Raji (cell line): ENCODE measurements around the gene PDE4D.

Experiments
- POLR2A ChIP-seq: IDR thresholded peaks from 2 replicates; pipeline ENCODE4 v1.6.1; 2011; ENCODE audit warnings: low read depth, low read length, control low read depth; ENCODE audit not compliant: insufficient read depth

PDE4D gene

DNA sequence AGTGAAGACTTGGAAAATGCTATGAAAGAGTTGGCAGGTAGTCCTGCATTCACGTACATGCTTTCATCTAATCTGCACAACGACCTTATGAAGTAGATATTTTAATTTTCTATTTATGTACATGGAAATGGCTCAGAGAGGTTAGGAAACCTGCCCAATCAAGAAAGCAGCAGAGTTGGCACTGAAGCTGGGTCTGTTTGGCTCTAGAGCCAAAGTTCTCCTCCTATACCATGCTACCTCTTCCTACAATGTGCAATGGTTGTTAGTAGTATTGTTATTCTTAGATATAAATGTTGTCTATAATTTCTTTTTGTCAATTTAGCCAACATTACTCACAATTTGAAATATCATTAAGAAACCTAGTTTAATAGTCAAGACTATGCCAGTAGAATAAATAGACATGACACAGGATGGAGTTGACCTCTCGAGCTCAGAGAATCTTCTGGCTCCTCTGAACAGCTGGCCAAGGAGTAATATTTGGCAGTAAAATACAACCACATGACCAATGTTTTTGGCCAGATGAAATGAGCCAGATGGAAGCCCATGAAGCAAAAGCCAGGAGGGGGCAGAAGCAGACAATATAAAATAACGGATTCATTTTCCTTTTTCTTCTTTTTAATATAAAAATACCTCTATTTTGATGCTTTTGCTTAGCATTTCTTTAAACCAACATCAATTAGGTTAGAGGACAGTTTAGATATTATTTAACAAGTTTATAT lies 542.3 kb downstream of the PDE4D start:
- no peak for TF ChIP-seq POLR2A

DNA sequence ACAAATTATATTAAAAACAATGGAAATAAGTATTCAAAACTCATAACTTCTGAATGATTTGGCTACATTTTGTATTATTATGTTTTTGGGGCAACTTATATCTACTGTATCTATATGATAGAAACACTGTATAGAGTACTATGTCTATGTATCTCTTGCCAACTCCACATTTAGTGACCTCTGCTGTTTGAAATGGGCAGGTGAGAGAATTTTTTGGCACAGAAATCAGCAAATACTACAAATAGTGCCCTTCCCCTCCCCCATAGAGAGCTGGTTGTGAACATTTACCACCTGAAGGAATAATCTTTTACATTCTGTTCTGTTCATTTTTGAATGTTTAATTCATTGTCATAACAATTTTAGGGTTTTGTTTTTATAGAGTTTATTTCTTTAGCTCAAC lies 545.3 kb downstream of the PDE4D start:
- no peak for TF ChIP-seq POLR2A

DNA sequence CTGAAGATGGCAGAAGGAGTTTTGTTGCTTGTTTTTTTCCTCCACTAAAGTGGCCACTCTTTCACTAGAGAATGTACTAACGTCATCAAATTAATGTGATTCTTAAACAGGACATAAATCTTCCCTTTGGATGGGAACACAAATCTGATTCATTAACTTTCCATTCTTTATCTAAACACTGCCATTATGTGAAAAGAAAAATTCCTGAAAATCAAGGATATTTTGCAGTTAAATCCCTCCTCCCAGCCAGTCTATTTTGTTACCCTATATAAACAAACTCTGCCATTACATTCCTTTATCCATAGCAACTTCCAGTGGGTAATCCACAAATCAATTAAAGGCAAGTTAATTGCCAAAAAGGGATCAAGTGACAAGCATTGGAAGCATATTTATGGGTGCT lies 546.5 kb downstream of the PDE4D start:
- no peak for TF ChIP-seq POLR2A

DNA sequence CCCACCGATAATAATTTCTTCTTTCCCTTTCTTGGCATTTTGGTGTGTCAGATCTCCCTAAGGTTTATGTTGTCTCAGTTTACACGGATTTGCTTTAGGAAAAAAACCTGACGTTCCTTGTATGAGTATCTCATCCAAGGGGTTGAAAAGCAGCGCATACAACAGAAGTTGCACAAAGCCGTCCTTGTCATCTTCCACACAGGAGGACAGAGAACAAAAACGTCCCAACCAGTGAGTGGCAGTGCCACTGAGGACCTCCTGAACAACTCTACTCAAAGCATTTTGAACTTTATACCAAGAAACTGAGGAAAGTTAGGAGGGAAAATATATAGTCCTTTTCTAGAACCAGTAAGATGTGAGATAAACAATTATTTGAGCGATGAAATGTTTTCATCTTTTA lies 547.0 kb downstream of the PDE4D start:
- TF ChIP-seq POLR2A, result no peak

DNA sequence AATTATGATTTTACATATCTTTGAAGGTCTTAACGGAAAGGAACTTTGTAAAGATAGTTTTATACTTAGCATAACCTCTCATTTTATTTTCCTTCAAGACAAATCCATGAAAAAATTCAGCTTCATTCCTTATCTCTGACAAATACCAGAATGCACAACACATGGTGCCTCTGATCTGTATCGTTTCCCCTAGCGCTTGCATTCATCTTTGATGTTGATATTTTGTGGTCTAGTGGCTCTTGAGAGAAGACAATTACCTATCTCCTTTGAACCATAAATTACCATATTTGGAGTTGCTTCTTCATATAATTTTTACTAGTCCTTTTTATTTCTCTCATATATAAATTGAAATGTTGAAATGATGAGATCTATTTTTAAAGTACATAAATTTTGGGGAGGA lies 551.3 kb downstream of the PDE4D start:
- no peak for TF ChIP-seq POLR2A

DNA sequence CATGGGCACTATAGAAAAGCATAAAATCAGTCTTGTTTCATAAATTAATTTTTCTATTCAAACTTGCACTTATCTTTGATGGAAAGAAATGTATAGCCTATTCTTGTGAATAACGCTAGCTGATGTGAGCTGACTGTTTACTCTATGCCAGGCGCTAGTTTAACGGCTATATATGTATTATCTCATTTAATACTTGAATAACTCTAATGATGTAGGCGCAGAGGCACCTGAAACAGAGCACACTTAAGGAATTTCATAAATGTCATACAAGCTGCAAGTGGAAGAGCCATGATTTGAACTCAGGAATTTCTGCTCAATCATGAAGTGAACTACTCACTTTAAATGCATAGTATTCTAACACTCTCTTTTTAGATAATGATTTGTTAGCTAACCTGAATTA lies 551.8 kb downstream of the PDE4D start:
- TF ChIP-seq POLR2A, result no peak

DNA sequence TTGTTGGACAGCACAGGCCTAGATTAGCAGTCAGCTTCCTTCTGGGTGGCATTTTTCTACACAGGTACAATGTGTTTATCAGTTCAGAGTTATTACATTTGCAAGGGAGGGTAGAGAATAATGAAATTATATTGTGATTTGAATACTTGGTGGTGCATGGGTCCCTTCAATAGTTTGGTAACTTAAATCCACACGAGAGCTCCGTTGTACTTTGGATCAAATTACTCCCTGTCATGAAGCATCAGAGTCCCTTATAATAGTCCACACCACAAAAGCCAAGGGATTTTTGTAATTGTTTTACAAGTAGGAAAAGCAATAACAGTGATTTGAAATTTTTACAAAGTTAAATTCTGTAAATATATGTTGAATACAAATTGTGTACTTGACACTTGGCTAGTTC lies 552.4 kb downstream of the PDE4D start:
- no peak for TF ChIP-seq POLR2A

DNA sequence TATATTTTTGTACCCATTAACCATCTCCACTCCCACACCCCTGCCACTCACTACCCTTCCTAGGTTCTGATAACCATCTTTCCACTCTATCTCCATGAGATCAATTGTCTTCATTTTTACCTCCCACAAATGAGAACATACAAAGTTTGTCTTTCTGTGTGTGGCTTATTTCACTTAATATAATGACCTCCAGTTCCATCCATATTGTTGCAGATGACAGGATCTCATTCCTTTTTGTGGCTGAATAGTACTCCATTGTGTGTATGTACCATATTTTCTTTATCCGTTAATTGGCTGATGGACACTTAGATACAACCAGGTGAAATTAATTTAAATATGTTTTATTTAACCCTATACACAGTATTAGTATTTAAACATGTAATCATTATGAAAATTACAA lies 552.9 kb downstream of the PDE4D start:
- no peak for TF ChIP-seq POLR2A

DNA sequence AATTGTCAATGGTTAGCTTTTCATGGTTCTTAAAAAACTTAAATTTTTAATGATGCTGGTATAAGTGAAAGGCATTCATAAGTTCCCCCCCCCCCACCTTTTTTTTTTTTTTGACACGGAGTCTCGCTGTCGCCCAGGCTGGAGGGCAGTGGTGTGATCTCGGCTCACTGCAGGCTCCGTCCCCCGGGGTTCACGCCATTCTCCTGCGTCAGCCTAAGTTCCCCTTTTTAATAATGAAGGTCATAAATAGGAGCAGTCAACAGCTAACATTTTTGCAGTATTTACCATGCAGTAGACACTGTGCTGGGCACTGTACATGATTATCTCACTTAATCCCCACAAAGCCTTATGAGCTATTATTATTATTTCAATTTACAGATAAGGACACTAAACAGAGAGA lies 556.3 kb downstream of the PDE4D start:
- no peak for TF ChIP-seq POLR2A

DNA sequence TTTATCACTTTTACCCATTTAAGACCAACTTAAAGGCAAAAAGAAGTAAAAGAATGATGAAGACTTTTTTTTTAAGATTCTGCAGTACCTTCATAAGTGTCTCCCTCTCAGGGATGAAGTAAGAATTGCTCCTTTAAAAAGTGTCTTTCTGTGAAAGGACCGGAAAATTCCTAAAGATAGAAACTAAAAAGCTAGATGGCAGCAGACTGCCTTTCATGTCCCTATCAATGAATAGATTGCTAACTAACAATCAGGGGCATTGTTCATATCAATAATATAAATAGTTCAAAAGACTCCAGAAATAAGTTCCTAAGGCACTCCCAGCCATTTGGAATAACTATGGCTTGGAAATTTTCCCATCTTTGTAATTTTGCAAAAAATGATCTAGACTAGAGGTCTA lies 558.0 kb downstream of the PDE4D start:
- TF ChIP-seq POLR2A, result no peak

DNA sequence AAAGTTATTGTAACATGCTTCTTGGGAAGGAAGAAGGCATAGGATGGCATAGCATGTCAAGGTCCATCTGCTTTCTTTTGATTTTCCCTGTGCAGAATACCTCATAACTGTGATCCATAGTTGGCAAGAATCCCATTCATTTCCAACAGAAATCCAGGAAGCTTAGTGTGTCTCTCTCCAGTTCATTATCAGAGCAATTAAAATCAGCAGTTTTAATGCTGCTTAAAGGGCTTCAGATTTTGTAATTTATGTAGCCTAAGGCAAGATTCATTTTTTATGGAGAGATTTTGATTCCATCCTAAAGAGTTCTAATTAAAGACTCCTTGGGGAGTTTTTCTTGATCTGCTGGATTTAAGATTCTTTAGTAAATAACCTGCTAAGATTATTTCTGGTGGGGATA lies 560.1 kb downstream of the PDE4D start:
- TF ChIP-seq POLR2A, result no peak

DNA sequence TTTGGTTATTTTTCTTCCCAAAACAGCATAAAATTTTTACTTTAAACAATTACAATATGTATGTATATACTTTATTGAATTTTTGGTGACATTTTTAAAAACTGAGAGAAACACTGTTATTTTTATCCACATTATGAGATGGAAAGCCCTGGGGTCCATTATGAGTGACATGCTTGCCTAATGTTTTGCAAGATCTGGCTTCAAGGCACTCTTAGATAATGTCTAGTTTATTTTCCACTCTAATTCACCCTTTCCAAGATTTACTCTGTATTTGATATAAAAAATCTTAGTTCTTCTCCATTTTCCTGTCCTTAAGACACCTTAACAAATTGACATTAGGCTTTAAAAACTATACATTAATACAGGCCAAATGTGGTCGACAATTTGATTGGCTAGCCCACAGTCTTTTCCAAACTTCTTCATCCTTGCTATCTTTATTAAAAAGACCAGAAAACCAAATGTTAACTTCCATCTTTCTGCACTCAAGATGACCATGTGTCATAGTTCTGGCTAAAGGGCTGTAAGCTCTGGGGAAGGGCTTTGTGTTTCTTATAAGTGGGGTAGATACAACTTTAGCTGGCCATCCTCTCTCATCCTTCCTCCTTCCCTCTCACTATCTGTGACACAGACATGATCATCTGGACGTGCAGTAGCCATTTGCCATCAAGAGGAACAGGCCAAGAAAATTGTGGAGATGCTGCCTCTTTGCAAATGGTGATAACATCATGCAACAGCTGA lies 561.1 kb downstream of the PDE4D start:
- no peak for TF ChIP-seq POLR2A

DNA sequence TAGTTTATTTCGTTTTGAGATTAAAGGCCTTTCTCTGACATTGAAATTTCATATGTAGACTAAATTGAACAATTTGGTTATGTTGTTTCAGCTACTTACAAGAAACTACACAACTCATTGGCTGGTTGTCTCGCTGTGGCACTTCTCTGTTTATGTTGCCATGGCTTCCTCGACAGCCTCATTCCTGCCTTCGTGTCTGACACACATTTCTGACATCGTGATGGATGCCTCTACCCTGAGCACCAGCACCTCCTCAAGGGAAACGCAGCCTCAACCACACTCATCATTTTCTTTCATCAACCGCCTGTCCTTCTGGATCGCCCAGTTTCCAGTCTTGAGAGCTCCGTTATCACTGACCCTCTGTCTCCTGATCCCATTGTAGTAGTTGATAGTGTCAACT lies 562.8 kb downstream of the PDE4D start:
- TF ChIP-seq POLR2A, result no peak

DNA sequence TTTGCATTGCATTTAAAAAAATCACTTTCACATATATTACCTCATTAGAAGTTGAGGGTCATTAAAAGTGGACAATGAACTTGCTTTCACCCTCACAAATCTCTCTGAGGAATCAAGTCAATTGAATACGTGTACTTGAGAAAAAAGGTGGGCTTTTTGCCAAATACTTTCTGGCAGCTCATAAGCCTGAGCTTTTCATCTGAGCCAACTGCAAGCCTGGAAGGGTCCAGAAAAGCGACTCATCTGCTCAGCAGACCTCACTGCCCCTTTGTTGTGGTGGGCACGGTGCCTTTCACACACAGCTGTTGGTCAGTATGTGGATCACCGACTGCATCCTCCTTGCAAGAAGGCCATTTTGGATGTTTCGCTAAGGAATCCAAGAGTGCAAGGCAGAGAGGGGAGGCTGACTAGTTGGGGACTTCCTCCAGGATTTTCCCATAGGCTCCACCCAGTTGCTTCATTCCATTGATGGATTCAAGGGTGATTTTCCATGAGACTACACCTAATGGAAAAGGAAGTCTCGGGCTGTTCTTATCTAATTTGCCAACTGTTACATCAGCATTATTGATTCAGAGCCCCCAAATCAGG lies 564.7 kb downstream of the PDE4D start:
- no peak for TF ChIP-seq POLR2A

DNA sequence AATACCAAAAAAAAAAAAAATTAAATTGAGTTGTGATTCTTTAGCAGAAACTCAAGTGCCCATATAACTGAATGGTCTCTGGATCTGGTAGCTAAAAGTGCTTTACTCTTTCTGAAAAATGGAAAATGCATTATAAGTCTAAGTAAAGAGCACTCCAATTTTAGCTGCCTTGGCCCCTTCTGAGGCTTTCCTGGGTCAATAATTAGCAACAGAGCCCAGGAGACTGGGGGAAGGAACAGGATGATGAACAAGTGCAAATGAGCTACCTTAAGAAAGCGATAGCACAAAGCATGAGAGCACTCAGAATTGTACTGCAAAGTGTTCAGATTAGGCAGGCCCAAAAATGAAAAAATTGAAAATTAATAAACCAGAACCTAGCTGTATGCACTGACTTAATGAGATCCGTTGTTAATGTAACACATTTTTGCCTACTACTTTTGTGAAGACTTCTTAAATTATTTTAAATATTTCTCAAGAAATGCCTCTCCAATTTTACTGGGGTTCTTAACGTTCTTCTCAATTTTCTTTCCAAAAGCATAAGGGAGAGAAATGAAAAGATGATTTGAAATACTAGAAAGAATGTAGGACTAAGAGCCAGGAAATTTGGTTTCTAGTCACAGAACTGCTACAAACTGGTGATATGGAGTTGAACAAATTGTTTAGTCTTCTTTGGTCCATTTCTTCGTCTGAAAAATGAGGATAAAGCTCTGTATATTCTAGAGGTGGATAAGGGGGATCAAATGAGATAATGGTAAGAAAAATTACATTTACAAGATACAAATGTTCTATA lies 566.1 kb downstream of the PDE4D start:
- no peak for TF ChIP-seq POLR2A
